AG04450 (cell line): Measurements from ENCODE around the gene AKAP14. TPM values are rescaled to one million over a fixed set of nuclear protein-coding genes. Genes with fewer than 3 reads are reported as not detected.
"Not testable (repeated sequence)": the region's sequence is repeated elsewhere in the genome, so short reads cannot be mapped to it uniquely, and the experiment has no call there.

Source experiments
- CTCF ChIA-PET: fragments of 300-600, 350-600 bp; formaldehyde crosslinking; extraction: SDS; loops from one replicate; lab custom pipeline; 2022; ENCODE audit warnings: antibody characterized with exemption, inconsistent platforms; lab: Charles Lee
- POLR2A ChIA-PET: fragments of 350-600 bp; formaldehyde crosslinking; extraction: SDS; loops from one replicate; lab custom pipeline; 2021; ENCODE audit warnings: antibody characterized with exemption, inconsistent platforms; lab: Yijun Ruan, JAX
- DNase-seq: peaks from one replicate; pipeline ENCODE4 v3.0.0-alpha.2; 2011; ENCODE audit warnings: low read depth, low spot score
- H3K27ac ChIP-seq: one replicate; pipeline ENCODE4 v1.5.1; 2012; ENCODE audit warnings: low read depth, low read length, control low read depth
- H3K27me3 ChIP-seq: one replicate; pipeline ENCODE4 v1.6.0; 2012; ENCODE audit warnings: low read length; ENCODE audit not compliant: control insufficient read depth, insufficient read depth
- H3K4me3 ChIP-seq: 2 replicates; pipeline ENCODE4 v1.5.1; 2011; ENCODE audit warnings: mild to moderate bottlenecking, low read depth, low read length, control low read depth
- H3K9me3 ChIP-seq: 2 replicates; pipeline ENCODE4 v1.5.1; 2012; ENCODE audit warnings: low read length; ENCODE audit not compliant: control insufficient read depth, insufficient read depth
- polyA plus RNA-seq: library from polyadenylated mRNA; depleted of rRNA; stranded (reverse); fragments of >200 nt; gene quantifications from 2 replicates; pipeline ENCODE4 v1.2.3, GENCODE V29; 2011
- TF ChIP-seq, protein P1 (sequence below): IDR thresholded peaks from 2 replicates; pipeline ENCODE4 v1.5.1; 2011; ENCODE audit warnings: low read depth, low read length, control low read depth, inconsistent platforms

AKAP14 gene
- polyA plus RNA-seq, 1 experiment, result not detected

DNA sequence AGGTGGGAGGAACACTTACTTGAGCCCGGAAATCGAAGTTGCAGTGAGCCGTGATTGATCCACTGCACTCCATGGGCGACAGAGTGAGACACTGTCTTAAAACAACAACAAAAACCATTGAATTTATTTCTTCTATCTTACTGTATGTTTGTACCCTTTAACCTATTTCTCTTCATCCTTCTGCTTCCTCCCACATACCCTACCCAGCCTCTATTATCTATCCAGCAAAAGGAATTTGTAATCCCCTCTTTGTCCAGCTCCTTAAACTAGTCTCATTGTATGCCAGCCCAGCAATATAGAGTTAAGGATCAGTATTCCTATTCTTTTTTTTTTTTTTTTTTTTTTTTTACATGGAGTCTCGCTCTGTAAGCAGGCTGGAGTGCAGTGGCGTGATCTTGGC is 49.8 kb downstream of the AKAP14 start:
- Histone ChIP-seq H3K9me3 (no peaks in the 10 kb centered on the region), H3K4me3 (no peak overlapping the region), H3K27ac (no peak overlapping the region), H3K27me3 (no peaks in the 10 kb centered on the region)
- TF ChIP-seq, protein P1, sequence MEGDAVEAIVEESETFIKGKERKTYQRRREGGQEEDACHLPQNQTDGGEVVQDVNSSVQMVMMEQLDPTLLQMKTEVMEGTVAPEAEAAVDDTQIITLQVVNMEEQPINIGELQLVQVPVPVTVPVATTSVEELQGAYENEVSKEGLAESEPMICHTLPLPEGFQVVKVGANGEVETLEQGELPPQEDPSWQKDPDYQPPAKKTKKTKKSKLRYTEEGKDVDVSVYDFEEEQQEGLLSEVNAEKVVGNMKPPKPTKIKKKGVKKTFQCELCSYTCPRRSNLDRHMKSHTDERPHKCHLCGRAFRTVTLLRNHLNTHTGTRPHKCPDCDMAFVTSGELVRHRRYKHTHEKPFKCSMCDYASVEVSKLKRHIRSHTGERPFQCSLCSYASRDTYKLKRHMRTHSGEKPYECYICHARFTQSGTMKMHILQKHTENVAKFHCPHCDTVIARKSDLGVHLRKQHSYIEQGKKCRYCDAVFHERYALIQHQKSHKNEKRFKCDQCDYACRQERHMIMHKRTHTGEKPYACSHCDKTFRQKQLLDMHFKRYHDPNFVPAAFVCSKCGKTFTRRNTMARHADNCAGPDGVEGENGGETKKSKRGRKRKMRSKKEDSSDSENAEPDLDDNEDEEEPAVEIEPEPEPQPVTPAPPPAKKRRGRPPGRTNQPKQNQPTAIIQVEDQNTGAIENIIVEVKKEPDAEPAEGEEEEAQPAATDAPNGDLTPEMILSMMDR, result no peak
- ChIA-PET POLR2A (no interaction called here), CTCF (no interaction called here)
- no peak for DNase-seq

DNA sequence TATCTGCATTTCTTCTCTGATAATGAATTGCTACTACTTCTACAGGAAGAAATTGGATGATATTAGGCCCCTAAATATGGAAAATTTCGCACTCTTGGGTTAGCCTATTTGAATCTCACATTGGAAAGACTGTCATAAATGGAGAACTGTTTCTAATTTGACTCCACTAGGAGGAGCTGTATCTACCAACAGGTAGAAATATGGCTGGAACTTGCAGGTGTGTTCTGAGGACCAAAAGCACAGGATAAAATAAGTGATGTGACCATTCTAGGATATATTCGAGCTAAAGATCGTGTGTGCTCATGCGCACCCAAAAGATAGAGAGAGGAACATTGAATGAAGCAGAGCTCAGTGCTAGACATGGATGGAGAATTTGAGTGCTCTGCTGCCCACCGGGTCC is 52.7 kb downstream of the AKAP14 start:
- Histone ChIP-seq H3K9me3 (no peaks in the 10 kb centered on the region), H3K4me3 (no peak overlapping the region), H3K27me3 (no peaks in the 10 kb centered on the region), H3K27ac (no peak overlapping the region)
- ChIA-PET POLR2A (no interaction called here), CTCF (no interaction called here)
- no peak for DNase-seq
- TF ChIP-seq, protein P1, result no peak

DNA sequence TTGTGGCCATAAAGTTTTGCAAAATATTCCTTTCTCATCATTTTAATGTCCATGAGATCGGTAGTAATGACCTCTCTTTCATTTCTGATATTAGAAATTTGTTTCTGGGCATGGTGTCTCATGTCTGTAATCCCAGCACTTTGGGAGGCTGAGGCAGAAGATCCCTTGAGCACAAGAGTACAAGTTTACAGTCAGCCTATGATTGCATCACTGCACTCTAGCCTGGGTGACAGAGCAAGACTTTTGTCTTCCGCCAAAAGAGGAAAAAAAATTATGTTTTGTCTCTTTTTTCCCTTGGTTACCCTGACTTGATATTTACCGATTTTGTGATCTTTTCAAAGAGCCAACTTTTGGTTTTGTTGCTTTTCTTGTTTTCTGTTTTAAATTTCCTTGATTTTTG is 58.7 kb downstream of the AKAP14 start:
- DNase-seq, result no peak
- no peaks in the 10 kb centered on the region for H3K9me3 ChIP-seq
- H3K27ac ChIP-seq, result no peak overlapping the region
- no peak overlapping the region for H3K4me3 ChIP-seq
- ChIA-PET POLR2A (no interaction called here), CTCF (no interaction called here)
- no peaks in the 10 kb centered on the region for H3K27me3 ChIP-seq
- TF ChIP-seq, protein P1, result no peak

DNA sequence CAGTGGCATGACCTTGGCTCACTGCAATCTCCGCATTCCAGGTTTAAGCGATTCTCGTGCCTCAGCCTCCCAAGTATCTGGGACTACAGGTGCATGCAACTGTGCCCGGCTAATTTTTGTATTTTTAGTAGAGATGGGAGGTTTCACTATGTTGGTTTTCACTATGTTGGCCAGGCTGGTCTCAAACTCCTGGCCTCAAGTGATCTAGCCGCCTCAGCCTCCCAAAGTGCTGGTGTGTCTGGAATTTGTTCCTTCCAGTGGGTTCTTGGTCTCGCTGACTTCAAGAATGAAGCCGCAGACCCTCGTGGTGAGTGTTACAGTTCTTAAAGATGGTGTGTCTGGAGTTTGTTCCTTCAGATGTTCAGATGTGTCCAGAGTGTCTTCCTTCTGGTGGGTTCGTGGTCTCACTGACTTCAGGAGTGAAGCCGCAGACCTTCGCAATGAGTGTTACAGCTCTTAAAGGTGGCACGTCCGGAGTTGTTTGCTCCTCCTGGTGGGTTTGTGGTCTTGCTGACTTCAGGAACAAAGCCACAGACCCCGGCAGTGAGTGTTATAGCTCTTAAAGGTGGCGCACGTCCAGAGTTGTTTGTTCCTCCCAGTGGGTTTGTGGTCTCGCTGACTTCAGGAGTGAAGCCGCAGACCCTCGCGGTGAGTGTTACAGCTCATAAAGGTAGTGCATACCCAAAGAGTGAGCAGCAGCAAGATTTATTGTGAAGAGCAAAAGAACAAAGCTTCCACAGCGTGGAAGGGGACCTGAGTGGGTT is 60.3 kb downstream of the AKAP14 start:
- H3K9me3 ChIP-seq, result not testable (repeated sequence)

DNA sequence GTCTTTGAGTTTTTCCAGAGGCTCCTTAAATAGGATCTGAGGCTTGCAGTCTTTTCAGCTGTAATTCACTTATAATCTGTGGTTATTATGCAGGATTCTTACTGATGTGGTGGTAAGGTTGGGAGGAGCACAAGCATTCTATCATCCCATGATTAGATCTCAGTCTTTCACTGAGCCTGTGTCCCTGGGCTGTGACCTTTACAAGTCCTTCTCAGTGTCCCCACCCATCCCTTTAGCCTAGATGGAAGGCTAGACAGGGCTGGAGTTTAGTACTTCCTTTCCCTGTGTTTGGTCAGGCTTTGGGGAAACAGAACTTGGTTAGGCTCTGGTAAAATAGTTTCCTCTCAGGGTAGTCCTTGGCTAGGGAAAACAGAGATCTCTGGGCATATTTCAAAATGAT is 64.9 kb downstream of the AKAP14 start:
- Histone ChIP-seq H3K27ac (no peak overlapping the region), H3K4me3 (no peak overlapping the region), H3K9me3 (no peaks in the 10 kb centered on the region), H3K27me3 (no peaks in the 10 kb centered on the region)
- TF ChIP-seq, protein P1, result no peak
- ChIA-PET CTCF (no interaction called here), POLR2A (no interaction called here)
- DNase-seq, result no peak

More for the DNA sequence above, 60.3 kb downstream of the AKAP14 start:
- POLR2A ChIA-PET, H3K27me3 ChIP-seq, H3K27ac ChIP-seq, CTCF ChIA-PET, DNase-seq, H3K4me3 ChIP-seq: not testable (repeated sequence)

DNA sequence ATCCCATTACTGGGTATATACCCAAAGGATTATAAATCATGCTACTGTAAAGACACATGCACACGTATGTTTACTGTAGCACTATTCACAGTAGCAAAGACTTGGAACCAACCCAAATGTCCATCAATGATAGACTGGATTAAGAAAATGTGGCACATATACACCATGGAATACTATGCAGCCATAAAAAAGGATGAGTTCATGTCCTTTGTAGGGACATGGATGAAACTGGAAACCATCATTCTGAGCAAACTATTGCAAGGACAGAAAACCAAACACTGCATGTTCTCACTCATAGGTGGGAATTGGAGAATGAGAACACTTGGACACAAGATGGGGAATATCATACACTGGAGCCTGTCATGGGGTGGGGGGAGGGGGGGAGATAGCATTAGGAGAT is 71.1 kb downstream of the AKAP14 start:
- H3K9me3 ChIP-seq, POLR2A ChIA-PET, CTCF ChIA-PET, H3K4me3 ChIP-seq, H3K27ac ChIP-seq, DNase-seq, H3K27me3 ChIP-seq: not testable (repeated sequence)
